OCI-LY7 (cell line): ENCODE data around the gene LCAT. TPM values are rescaled to one million over a fixed set of nuclear protein-coding genes. Genes with fewer than 3 reads are reported as not detected.
A peak's percentile ranks its signal among the peaks of the same experiment; 100 is the strongest.

Experiments used
- BruUV-seq: library from RNA; stranded (reverse); fragments of 400-500 nt; replicated peaks from 2 replicates; lab custom pipeline; 2021; lab: Mats Ljungman, UMichigan
- CTCF ChIA-PET: fragments of 300-600 bp; sonication (Branson Sonifier 250); formaldehyde crosslinking; loops from one replicate; lab custom pipeline; 2022; ENCODE audit warnings: antibody characterized with exemption; ENCODE audit not compliant: unreplicated experiment; lab: Charles Lee
- POLR2A ChIA-PET: fragments of 300-600 bp; sonication (Branson Sonifier 250); formaldehyde crosslinking; loops from one replicate; lab custom pipeline; 2022; ENCODE audit warnings: antibody characterized with exemption; lab: Charles Lee
- DNase-seq: peaks from one replicate; pipeline ENCODE4 v3.0.0-alpha.2; 2015; ENCODE audit warnings: low spot score
- H2AFZ ChIP-seq: fragments of 200-600 bp; sonication (generic), shearing (Covaris generic); 2 replicates; pipeline ENCODE4 v1.6.1; 2014; ENCODE audit warnings: mild to moderate bottlenecking, antibody characterized with exemption, low read length, moderate library complexity
- H3K27ac ChIP-seq: fragments of 200-600 bp; sonication (generic); 2 replicates; pipeline ENCODE4 v1.5.1; 2014; ENCODE audit warnings: mixed run types, low read depth, mild to moderate bottlenecking, moderate library complexity, low read length, inconsistent platforms; ENCODE audit not compliant: poor library complexity, severe bottlenecking
- H3K36me3 ChIP-seq: fragments of 200-600 bp; sonication (generic); 2 replicates; pipeline ENCODE4 v1.6.1; 2014; ENCODE audit warnings: mild to moderate bottlenecking, antibody characterized with exemption, low read length, moderate library complexity, mixed read lengths; ENCODE audit not compliant: insufficient read depth
- H3K4me1 ChIP-seq: fragments of 200-600 bp; sonication (generic); 2 replicates; pipeline ENCODE4 v1.5.1; 2014; ENCODE audit warnings: mild to moderate bottlenecking, low read length; ENCODE audit not compliant: insufficient read depth, poor library complexity, severe bottlenecking
- H3K4me2 ChIP-seq: fragments of 200-600 bp; sonication (generic); 2 replicates; pipeline ENCODE4 v1.6.1; 2014; ENCODE audit warnings: mild to moderate bottlenecking, low read length
- H3K4me3 ChIP-seq: fragments of 200-600 bp; sonication (generic); 2 replicates; pipeline ENCODE4 v1.5.1; 2014; ENCODE audit warnings: mild to moderate bottlenecking, low read depth, low read length; ENCODE audit not compliant: poor library complexity, severe bottlenecking
- H3K79me2 ChIP-seq: fragments of 200-600 bp; sonication (generic); 2 replicates; pipeline ENCODE4 v1.6.1; 2016; ENCODE audit warnings: low read depth, mild to moderate bottlenecking, low read length, moderate library complexity, mixed read lengths; ENCODE audit not compliant: insufficient read depth
- H3K9me2 ChIP-seq: fragments of 200-600 bp; sonication (generic); 2 replicates; pipeline ENCODE4 v1.6.1; 2016; ENCODE audit warnings: mild to moderate bottlenecking, low read length, mixed read lengths; ENCODE audit not compliant: insufficient read depth
- H3K9me3 ChIP-seq: fragments of 200-600 bp; sonication (generic); 2 replicates; pipeline ENCODE4 v1.6.1; 2014; ENCODE audit warnings: mild to moderate bottlenecking, mixed run types, low read length, mixed read lengths
- H4K20me1 ChIP-seq: fragments of 200-600 bp; sonication (generic); 2 replicates; pipeline ENCODE4 v1.6.1; 2014; ENCODE audit warnings: mild to moderate bottlenecking, antibody characterized with exemption, low read length, moderate library complexity, mixed read lengths; ENCODE audit not compliant: insufficient read depth
- EZH2phosphoT487 ChIP-seq: fragments of 200-600 bp; sonication (generic); IDR thresholded peaks from 2 replicates; pipeline ENCODE4 v1.6.1; 2018; ENCODE audit warnings: low read depth, borderline replicate concordance, mild to moderate bottlenecking, mixed run types, antibody characterized with exemption, low read length, moderate library complexity, mixed read lengths
- intact Hi-C: fragments of 100-400 bp; cut with micrococcal nuclease; formaldehyde crosslinking; loops from one replicate; pipeline ENCODE4 v1.10.0; 2022; ENCODE audit not compliant: unreplicated experiment
- total RNA-seq, 2 experiments: library from RNA; depleted of rRNA in 1 of 2; stranded (reverse); fragments of >200 nt in 1 of 2; shearing (Covaris generic) in 1 of 2; gene quantifications; 2 replicates each; pipeline ENCODE4 v1.2.3, GENCODE V29; 2014 to 2022
- TF ChIP-seq, protein P1 (sequence below): fragments of 200-600 bp; sonication (generic); conservative IDR thresholded peaks from 2 replicates; pipeline ENCODE4 v1.5.1; 2014; ENCODE audit warnings: mild to moderate bottlenecking, antibody characterized with exemption, low read length, moderate library complexity, mixed read lengths

LCAT gene
- total RNA-seq, 2 experiments from 2014 or later, result 4.4 to 9.8 TPM

DNA sequence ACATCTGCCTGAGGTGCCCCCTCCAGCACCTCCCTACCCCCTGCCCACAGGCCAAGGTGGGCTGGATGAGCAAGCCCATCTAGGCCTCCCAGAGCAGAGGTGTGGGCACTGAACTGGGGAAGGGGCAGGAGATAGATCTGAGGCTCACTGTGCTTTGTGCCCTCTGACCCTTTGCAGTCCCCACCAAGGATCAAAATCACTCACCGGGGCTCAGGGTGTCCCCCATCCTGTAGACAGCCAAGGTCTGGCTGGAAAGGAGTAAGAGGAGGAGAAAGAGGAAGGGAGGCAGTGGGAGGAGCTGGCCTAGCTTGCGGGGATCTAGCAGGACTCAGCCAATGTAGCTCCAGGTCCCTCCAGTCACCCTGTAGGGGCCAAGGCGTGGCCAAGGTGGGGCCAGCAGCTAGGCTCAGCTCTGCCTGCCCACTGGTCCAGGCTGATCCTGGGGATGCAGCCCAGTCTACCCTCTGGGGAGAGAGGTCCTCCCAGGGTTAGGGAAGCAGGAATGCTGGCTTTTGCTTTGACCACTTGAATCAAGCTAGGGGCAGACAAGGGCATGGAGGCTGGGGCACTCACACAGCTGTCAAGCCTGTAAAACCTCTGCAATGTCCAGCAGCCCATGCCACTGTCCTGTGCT lies 22.7 kb upstream of the LCAT start:
- Histone ChIP-seq H3K4me2 (peak overlapping the region; percentile 84), H3K79me2 (no peaks in the 10 kb centered on the region), H3K4me1 (peaks cover 34% of the 10 kb centered on the region), H2AFZ (no peak overlapping the region; the same call in 1 of the 2 replicates), H4K20me1 (no peaks in the 10 kb centered on the region), H3K9me3 (no peaks in the 10 kb centered on the region), H3K27ac (no peak overlapping the region), H3K36me3 (no peaks in the 10 kb centered on the region), H3K4me3 (peak overlapping the region; percentile 86), H3K9me2 (no peaks in the 10 kb centered on the region)
- DNase-seq, result no peak
- BruUV-seq, result no TSS peak
- TF ChIP-seq EZH2phosphoT487, result no peak
- TF ChIP-seq, protein P1, sequence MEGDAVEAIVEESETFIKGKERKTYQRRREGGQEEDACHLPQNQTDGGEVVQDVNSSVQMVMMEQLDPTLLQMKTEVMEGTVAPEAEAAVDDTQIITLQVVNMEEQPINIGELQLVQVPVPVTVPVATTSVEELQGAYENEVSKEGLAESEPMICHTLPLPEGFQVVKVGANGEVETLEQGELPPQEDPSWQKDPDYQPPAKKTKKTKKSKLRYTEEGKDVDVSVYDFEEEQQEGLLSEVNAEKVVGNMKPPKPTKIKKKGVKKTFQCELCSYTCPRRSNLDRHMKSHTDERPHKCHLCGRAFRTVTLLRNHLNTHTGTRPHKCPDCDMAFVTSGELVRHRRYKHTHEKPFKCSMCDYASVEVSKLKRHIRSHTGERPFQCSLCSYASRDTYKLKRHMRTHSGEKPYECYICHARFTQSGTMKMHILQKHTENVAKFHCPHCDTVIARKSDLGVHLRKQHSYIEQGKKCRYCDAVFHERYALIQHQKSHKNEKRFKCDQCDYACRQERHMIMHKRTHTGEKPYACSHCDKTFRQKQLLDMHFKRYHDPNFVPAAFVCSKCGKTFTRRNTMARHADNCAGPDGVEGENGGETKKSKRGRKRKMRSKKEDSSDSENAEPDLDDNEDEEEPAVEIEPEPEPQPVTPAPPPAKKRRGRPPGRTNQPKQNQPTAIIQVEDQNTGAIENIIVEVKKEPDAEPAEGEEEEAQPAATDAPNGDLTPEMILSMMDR, result no peak
- POLR2A ChIA-PET, result interaction anchor here (0.5 kb wide), 2 partner anchors 182 to 251 kb away, joined by 3 to 4 read pairs; no protein-coding TSS in a partner anchor
- intact Hi-C loops, result no loop called here
- CTCF ChIA-PET, result no interaction called here

DNA sequence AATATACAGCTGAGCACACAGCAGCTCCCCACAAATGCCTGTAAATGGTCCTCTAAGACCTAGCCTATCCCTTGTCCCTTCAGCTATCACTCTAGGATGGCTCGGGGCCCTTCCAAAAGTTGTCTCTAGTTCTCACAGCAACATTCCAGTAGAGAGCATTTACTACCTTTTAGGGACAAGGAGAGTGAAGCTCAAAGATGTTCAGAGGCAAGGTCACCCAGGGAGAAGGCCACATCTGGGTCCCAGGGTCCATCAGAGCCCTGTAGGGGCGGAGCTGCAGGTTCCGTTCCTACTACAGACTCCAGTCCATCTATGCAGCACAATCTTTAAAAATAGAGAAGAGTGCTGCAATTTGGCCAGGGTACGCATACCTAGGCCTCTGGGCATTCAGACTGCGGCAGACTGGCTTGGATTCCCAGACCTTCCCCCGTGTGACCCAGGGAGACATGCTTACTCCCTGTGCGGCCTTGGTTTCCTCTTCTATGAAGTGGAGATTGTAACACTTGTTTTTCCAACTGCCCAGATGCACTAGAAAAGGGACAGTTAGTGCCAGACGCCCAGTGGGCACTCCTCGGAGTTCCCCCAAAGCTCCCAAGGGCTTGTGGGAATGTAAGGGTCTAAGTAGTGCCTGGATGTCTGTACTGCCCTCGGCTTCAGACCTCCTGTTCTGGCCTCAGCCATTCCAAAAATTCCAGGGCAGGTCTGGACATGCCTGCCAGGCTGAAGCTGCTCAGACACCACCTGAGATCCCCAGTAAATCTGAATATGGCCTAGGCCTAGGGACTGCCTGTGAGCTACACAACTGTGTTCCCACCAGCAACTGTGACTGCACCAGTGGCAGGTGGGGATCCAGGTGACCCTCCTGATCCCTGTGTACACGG lies 22.0 kb upstream of the LCAT start:
- Histone ChIP-seq H3K4me1 (peaks cover 34% of the 10 kb centered on the region), H4K20me1 (no peaks in the 10 kb centered on the region), H2AFZ (no peak overlapping the region), H3K27ac (no peak overlapping the region), H3K4me2 (0 out of 2 replicates have a peak overlapping the region, but pooled peaks have one; percentile 8), H3K9me2 (no peaks in the 10 kb centered on the region), H3K4me3 (no peak overlapping the region), H3K36me3 (no peaks in the 10 kb centered on the region), H3K79me2 (no peaks in the 10 kb centered on the region), H3K9me3 (no peaks in the 10 kb centered on the region)
- TF ChIP-seq EZH2phosphoT487, result no peak
- TF ChIP-seq, protein P1, result no peak
- BruUV-seq, result no TSS peak
- POLR2A ChIA-PET, result interaction anchor here (0.5 to 1.1 kb wide), 5 partner anchors 20 to 252 kb away, joined by 3 to 6 read pairs (median 3); no protein-coding TSS in a partner anchor
- CTCF ChIA-PET, result interaction anchor here (0.5 kb wide), 2 partner anchors 33 to 138 kb away, joined by 3 to 6 read pairs; no protein-coding TSS in a partner anchor
- intact Hi-C loops, result no loop called here
- DNase-seq, result no peak
